HG03159 (cell line): ENCODE measurements around the gene ZFP64.
"Not testable (repeated sequence)": the region's sequence is repeated elsewhere in the genome, so short reads cannot be mapped to it uniquely, and the experiment has no call there.

Experiments used
- ATAC-seq: cut with Tn5 transposase; IDR thresholded peaks from one replicate; pipeline ENCODE4 v1.9.1; 2021; ENCODE audit warnings: mild to moderate bottlenecking, moderate library complexity; ENCODE audit not compliant: unreplicated experiment

Gene ZFP64

GRCh38 chr20:52166150-52166549 lies 25.4 kb downstream of the ZFP64 start:
- ATAC-seq: no peak

- ATAC-seq: no peak
These were observed 30.9 kb downstream of the ZFP64 start for GRCh38 chr20:52160621-52161204.

- ATAC-seq: no peak
These were observed 31.5 kb downstream of the ZFP64 start for GRCh38 chr20:52160049-52160570.

GRCh38 chr20:52154575-52154974 lies 37.0 kb downstream of the ZFP64 start:
- no peak for ATAC-seq

- no peak for ATAC-seq
These were observed 37.7 kb downstream of the ZFP64 start for GRCh38 chr20:52153896-52154295.

- ATAC-seq: no peak
These were observed 38.7 kb downstream of the ZFP64 start for GRCh38 chr20:52152921-52153320.

- ATAC-seq: no peak
These were observed 39.2 kb downstream of the ZFP64 start for GRCh38 chr20:52152416-52152815.

- ATAC-seq: no peak
These were observed 40.9 kb downstream of the ZFP64 start for GRCh38 chr20:52150440-52151258.

GRCh38 chr20:52145587-52145986 lies 46.0 kb downstream of the ZFP64 start:
- no peak for ATAC-seq

- no peak for ATAC-seq
These were observed 48.3 kb downstream of the ZFP64 start for GRCh38 chr20:52143277-52143676.

- ATAC-seq: no peak
These were observed 48.8 kb downstream of the ZFP64 start for GRCh38 chr20:52142757-52143156.

GRCh38 chr20:52139986-52140385 lies 51.6 kb downstream of the ZFP64 start:
- no peak for ATAC-seq

- ATAC-seq: no peak
These were observed 53.7 kb downstream of the ZFP64 start for GRCh38 chr20:52137850-52138249.

- ATAC-seq: not testable (repeated sequence)
These were observed 57.9 kb downstream of the ZFP64 start for GRCh38 chr20:52133714-52134113.

- ATAC-seq: no peak
These were observed 59.2 kb downstream of the ZFP64 start for GRCh38 chr20:52132337-52132736.

- ATAC-seq: no peak
These were observed 60.4 kb downstream of the ZFP64 start for GRCh38 chr20:52131048-52131643.

- ATAC-seq: no peak
These were observed 61.2 kb downstream of the ZFP64 start for GRCh38 chr20:52130406-52130805.

- ATAC-seq: no peak
These were observed 62.0 kb downstream of the ZFP64 start for GRCh38 chr20:52129611-52130010.

- ATAC-seq: no peak
These were observed 64.3 kb downstream of the ZFP64 start for GRCh38 chr20:52127309-52127708.

- no peak for ATAC-seq
These were observed 66.8 kb downstream of the ZFP64 start for GRCh38 chr20:52124821-52125220.

GRCh38 chr20:52118696-52119095 lies 72.9 kb downstream of the ZFP64 start:
- no peak for ATAC-seq
